ENCODE measurements around the gene OSBPL5.
"Not testable (repeated sequence)": the region's sequence is repeated elsewhere in the genome, so short reads cannot be mapped to it uniquely, and the experiment has no call there.

OSBPL5 gene

GRCh38 chr11:3180869-3181268 is 15.8 kb upstream of the OSBPL5 start:
- no peak for DNase-seq (ENCODE audit: low spot score)

GRCh38 chr11:3178349-3178748 is 13.2 kb upstream of the OSBPL5 start:
- DNase-seq (ENCODE audit: low spot score) = no peak

- no peak for DNase-seq (ENCODE audit: low spot score)
These were observed 12.8 kb upstream of the OSBPL5 start for GRCh38 chr11:3177931-3178330.

GRCh38 chr11:3176487-3176886 is 11.4 kb upstream of the OSBPL5 start:
- DNase-seq (ENCODE audit: low spot score) = no peak

GRCh38 chr11:3175194-3175593 is 10.1 kb upstream of the OSBPL5 start:
- peak; percentile 58 for DNase-seq (ENCODE audit: low spot score)

- DNase-seq (ENCODE audit: low spot score) = no peak
These were observed 9.3 kb upstream of the OSBPL5 start for GRCh38 chr11:3174387-3174786.

- no peak for DNase-seq (ENCODE audit: low spot score)
These were observed 8.7 kb upstream of the OSBPL5 start for GRCh38 chr11:3173795-3174194.

GRCh38 chr11:3171931-3172560 is 6.9 kb upstream of the OSBPL5 start:
- DNase-seq (ENCODE audit: low spot score) = peak; percentile 61

GRCh38 chr11:3170756-3171650 is 5.9 kb upstream of the OSBPL5 start:
- DNase-seq (ENCODE audit: low spot score) = peak; percentile 65

GRCh38 chr11:3170044-3170755 is 5.1 kb upstream of the OSBPL5 start:
- no peak for DNase-seq (ENCODE audit: low spot score)

GRCh38 chr11:3169255-3170043 is 4.3 kb upstream of the OSBPL5 start:
- DNase-seq (ENCODE audit: low spot score) = peak; percentile 72

GRCh38 chr11:3168742-3169254 is 3.7 kb upstream of the OSBPL5 start:
- not testable (repeated sequence) for DNase-seq (ENCODE audit: low spot score)

GRCh38 chr11:3167143-3168119 is 2.3 kb upstream of the OSBPL5 start:
- DNase-seq (ENCODE audit: low spot score) = no peak

GRCh38 chr11:3166268-3167142 is 1.4 kb upstream of the OSBPL5 start:
- DNase-seq (ENCODE audit: low spot score) = peak; percentile 64

GRCh38 chr11:3165916-3166267 is 782 bp upstream of the OSBPL5 start:
- peak; percentile 61 for DNase-seq (ENCODE audit: low spot score)

GRCh38 chr11:3164552-3165151 is 458 bp downstream of the OSBPL5 start:
- DNase-seq (ENCODE audit: low spot score) = no peak

GRCh38 chr11:3164138-3164551 is 965 bp downstream of the OSBPL5 start:
- no peak for DNase-seq (ENCODE audit: low spot score)

GRCh38 chr11:3163241-3163981 is 1.7 kb downstream of the OSBPL5 start:
- DNase-seq (ENCODE audit: low spot score) = no peak
